Measurements from ENCODE around the gene PPP1CA.

PPP1CA gene

DNA sequence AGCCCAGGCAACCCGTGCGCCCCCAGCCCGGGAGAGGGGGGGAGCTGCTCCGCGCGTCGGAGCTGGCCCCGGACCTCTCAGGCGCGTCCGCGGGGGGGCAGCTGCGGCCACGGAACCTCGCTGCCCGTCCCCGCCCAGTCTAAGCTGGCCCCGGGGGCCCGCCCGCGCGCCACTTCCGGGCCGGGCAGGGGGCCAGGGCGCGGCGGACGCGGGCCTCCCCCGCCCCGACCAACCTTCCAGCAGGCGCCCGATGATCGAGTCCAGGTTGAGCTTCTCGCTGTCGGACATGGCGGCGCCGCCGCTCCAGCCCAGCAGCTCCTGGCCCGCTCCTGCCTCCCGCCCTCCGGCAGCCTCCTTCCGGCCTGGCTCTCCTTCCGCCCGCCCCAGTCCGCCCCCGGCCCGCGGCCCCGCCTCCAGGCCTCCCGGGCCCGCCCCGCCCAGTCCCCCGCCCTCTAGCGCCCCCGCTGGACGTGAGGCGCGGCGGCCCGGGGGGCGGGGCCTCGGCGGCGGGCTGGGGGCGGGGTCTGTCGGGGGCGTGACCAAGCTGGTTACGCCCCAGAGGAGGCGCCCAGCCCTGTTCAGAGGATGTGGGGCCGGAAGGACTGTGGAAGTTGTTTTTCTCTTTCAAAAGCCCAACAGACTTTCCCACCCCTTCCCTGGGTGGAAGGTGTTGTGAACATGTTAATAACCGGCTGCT, at the start of gene PPP1CA:
Gene PPP1CA (minus strand): TSS at position 364 of the 697 bp plus-strand sequence. CDS start 76 bp downstream, at position 288.
- peak; percentile 81 for DNase-seq

DNA sequence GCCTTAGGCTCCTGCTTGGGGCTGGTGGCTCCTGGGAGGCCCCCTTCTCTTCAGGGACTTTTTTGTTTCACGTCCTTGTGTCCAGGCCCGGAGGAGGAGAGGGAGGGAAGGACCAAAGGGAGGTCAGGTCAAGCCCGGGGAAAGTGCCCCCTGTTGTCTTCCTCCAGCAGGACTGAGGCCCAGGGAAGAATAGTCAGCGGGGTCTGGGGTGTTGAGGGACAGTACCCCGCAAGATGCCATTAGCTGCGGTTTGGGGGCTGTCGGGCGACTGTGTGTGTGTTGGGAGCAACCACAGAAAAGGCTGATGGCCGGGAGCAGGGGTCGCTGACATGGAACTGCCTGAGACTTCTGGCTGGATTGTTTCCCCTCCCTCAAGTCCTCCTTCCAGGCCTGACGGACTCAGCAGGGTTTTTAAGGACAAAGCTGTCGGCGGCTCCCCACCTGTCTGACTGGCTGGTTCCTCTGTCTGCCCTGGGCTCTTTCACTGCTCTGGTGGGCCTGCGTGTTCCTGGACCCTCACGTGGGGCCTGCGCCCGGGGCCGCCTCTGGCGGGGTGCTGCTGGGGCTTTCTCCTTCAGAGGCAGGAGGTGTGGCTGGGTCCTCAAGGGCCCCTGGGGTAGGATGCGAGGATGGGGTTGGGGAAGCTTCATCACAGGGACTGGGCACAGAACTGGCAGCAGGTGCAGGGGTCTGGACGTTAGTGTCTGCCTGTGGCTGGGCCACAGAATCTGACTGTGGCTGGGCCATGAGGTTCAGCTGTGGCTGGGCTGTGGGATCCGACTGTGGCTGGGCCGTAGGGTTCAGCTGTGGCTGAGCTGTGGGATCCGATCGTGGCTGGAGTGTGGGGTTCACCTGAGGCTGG, 49.4 kb upstream of the PPP1CA start:
- DNase-seq = no peak

GRCh38 chr11:67449116-67449844, 47.6 kb upstream of the PPP1CA start:
- DNase-seq = peak; percentile 24

GRCh38 chr11:67448220-67448609, 46.6 kb upstream of the PPP1CA start:
- DNase-seq = no peak

DNA sequence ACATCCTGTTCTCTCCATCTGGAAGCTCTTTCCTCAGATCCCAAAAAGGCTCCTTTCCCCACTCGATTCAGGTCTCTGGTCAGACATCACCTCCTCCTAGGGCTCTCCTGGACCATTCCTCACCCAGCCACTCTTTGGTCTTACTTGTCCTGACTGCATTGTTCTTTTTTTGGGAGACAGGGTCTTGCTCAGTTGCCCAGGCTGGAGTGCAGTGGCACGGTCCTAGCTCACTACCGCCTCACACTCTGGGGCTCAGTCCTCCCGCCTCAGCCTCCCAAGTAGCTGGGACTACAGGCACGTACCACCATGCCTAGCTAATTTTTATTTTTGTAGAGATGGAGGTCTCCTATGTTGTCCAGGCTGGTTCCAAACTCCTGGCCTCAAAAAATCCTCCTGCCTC, 43.9 kb upstream of the PPP1CA start:
- DNase-seq = no peak

- DNase-seq = no peak
These were observed 41.1 kb upstream of the PPP1CA start for GRCh38 chr11:67442504-67443404.

GRCh38 chr11:67441731-67442351, 40.2 kb upstream of the PPP1CA start:
- DNase-seq = no peak

- DNase-seq = no peak
These were observed 39.5 kb upstream of the PPP1CA start for GRCh38 chr11:67441098-67441563.

DNA sequence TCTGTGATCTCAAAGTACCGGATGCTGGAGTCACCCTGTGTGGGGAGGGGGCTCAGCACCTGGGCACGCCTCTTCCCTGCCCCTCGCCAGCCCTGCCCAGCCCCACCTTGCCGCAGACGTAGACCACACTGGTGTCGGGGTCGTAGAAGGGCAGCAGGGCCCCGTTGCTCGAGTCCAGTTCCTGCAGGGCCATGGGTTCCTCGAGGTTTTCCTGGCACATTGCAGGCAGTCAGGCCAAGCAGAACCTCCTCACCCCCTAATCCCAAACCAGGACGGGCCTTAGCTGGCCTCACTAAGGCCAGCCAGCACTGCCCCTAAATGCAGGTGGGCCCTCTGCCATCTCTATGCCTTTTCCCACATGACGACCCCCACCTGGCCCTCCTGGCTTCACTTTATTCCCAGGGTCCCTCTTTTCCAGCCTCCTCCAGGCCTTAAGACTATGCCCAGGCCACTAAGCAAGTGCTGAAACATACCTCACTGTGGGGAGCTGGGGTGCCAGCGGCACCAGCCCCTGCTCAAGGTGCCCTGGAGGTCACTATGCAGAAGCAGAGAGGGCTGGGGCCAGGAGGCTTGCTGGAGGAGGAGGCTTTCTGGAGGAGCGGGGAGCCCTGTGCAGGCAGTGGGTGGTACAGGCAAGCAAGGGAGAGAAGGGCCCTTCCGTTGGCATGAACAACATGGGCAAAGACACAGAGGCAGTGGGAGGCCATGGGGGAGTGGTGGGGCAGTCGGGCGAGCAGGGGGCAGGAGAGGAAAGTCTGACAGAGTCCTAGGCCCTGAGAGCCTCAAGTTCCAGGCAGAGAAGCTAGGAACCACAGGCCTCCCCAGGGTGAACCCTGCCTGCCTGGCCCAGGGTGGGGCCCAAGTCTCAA, 38.8 kb upstream of the PPP1CA start:
- DNase-seq = no peak

DNA sequence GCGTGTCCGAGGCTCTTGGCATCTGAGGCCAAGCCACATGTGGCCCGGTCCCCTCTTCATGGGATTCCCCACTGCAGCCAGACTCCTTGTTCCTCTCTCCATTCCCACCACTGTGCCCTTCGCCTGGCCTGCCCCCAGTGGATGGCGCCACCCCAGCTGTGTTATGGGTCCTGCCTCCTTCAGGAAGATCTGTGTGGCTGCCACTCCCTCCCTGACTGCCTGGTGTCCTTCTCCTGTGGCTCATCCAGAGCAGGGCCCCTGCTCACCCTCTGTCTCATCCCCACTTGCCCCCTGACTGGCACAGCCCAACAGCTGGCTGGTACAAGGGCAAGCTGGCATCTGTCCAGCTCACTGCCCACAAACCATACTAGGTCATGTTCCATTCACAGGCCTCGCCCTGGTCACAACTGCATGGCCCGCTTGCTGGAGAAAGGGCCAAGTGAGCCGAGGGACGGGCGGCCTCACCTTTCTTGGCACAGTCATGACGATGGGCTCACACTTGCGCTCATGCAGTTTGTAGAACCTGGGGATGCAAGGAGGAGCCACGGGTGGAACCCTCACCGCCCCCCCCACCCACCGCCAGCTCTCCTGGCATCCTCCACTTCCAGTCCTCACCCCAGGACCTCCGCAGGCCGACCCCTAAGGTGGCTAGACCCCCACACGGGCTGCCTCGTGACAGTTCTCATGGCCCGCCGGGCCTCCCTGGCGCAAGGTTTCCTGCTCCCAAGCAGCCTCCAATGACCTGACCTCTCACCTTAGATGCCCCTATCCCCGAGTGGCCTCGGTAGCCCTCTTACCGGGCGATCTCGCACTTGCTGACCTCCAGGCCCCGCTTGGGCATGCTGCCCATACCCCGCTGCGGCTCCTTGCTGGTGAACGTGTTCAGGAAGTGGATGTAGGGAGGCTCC, 37.9 kb upstream of the PPP1CA start:
- no peak for DNase-seq

DNA sequence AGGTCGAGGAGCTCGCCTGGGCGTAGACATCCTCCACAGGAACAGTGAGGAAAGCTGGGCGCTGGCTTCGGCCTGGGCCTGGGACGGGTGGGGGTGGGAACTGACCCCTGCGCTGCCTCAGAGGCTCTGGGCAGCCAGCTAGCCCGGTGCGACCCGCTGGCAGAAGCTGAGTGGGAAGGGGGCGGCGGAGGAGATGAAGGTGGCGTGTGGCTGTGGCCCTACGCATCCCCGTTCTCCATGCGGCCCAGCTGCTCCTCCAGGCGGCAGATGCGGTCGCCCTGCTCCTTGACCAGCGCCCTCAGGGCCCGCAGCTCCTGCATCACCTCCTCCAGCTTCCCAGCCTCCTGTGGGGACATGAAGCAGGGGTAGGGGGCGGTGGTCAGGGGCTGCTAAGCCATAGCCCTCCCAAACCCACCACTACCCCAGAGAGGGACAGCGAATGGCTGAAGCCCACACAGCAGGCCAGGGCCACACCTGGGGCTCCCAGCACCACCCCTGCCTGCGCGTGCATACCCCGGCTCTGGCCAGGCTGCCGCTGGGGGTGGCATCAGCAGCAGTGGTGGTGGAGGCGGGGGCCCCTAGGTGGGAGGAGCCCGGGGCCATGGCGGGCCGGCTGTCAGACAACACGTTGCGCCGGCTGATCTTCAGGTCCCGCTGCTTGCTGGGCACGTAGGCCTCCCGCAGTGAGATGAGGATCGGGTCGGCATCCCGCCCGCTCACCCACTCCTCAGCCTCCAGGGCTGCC, 36.7 kb upstream of the PPP1CA start:
- no peak for DNase-seq

GRCh38 chr11:67437809-67438157, 36.1 kb upstream of the PPP1CA start:
- DNase-seq = no peak

- DNase-seq = no peak
These were observed 35.6 kb upstream of the PPP1CA start, which contains the start of gene PTPRCAP for GRCh38 chr11:67437082-67437808. PTPRCAP (minus strand) TSS chr11:67437682; CDS start chr11:67437619, 63 bp downstream.

GRCh38 chr11:67436459-67437081, 34.9 kb upstream of the PPP1CA start:
- no peak for DNase-seq

DNA sequence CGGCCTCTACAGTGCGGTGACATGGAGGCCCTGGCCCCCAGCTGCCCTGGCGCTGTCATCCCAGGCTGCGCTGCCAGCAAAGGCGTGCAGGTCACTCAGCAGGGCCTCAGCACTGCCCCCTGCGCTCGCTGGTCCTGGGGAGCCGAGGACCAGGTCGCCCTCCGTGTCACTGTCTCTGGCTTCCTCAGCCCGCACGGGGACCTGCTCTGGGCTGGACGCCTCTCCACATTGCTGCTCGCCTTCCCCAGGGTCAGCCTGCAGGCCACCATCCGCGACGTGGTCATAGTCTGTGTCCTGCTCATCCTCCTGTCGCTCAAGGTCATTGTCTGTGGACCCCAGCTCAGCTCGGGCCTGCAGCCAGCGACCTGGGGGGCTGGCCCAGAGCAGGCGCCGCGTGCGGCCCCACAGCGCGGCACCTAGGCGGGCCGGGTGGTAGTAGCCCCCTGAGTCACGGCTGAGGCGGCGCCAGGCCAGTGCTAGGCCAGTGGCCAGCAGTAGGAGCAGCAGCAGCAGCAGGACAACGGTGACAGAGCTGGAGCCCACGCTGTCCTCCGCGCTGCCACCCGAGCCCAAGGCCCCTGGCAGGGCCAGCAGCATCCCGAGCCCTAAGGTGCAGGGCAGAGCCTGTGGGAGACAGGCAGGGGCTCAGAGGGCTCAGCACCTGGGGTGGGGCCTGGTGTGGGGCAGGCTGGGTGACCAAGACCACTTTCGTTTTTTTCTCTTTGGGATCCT, 34.2 kb upstream of the PPP1CA start:
- DNase-seq = no peak

GRCh38 chr11:67435031-67435726, 33.5 kb upstream of the PPP1CA start:
- DNase-seq = no peak
